T47D (cell line): ENCODE data around the gene JPH4.

Experiments
- DNase-seq, 2 experiments: peaks; one replicate each; pipeline versions ENCODE4 v3.0.0 to v3.0.0-alpha.2; 2011 to 2012; ENCODE audit warnings: low read depth in 1 of 2, low spot score in 1 of 2
- JUND ChIP-seq: IDR thresholded peaks from 2 replicates; pipeline ENCODE4 v1.6.1; 2012; ENCODE audit warnings: low read depth
- in situ Hi-C: cut with HindIII; loops from 2 replicates; pipeline ENCODE4 v1.10.0; 2016; ENCODE audit warnings: low sequenced_read_pairs, low pct_unique_long_range_greater_than_20kb

JPH4 gene

GRCh38 chr14:23578560-23579310 lies at the start of gene JPH4:
TSS of gene JPH4 (minus strand) at chr14:23578790. CDS start at chr14:23577453, 1,337 bp downstream.
- no peak for TF ChIP-seq JUND
- in situ Hi-C loops = no loop called here
- no peak for DNase-seq

- no peak for TF ChIP-seq JUND
- in situ Hi-C loops = no loop called here
- DNase-seq = no peak
Observed at GRCh38 chr14:23627961-23628360, 49.4 kb upstream of the JPH4 start.

GRCh38 chr14:23626946-23627345 lies 48.4 kb upstream of the JPH4 start:
- no peak for TF ChIP-seq JUND
- in situ Hi-C loops = no loop called here
- DNase-seq = no peak

- DNase-seq = no peak
- no peak for TF ChIP-seq JUND
- in situ Hi-C loops = no loop called here
Observed at GRCh38 chr14:23624830-23625404, 46.3 kb upstream of the JPH4 start.

DNA sequence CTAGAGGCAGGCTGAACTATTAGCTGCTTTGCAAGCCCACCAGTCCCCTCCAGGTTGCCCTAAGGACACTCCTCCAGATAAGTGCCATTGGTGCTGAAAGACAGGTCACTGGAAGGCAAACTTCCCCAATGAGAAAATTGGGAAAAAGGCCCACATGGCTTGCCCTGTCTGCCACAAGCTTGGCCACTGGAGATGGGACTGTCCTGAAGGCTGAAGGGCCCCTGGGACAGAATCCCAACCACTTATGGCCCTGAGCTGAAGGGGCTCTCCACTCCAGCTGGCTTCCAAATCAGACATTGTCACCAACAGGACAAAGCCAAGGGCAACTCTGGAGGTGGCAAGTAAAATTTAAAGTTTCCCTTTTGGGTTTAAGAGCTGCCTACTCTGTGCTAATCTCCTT lies 45.4 kb upstream of the JPH4 start:
- no peak for DNase-seq
- in situ Hi-C loops = no loop called here
- no peak for TF ChIP-seq JUND

GRCh38 chr14:23622990-23623389 lies 44.4 kb upstream of the JPH4 start:
- in situ Hi-C loops = no loop called here
- DNase-seq = no peak
- no peak for TF ChIP-seq JUND

DNA sequence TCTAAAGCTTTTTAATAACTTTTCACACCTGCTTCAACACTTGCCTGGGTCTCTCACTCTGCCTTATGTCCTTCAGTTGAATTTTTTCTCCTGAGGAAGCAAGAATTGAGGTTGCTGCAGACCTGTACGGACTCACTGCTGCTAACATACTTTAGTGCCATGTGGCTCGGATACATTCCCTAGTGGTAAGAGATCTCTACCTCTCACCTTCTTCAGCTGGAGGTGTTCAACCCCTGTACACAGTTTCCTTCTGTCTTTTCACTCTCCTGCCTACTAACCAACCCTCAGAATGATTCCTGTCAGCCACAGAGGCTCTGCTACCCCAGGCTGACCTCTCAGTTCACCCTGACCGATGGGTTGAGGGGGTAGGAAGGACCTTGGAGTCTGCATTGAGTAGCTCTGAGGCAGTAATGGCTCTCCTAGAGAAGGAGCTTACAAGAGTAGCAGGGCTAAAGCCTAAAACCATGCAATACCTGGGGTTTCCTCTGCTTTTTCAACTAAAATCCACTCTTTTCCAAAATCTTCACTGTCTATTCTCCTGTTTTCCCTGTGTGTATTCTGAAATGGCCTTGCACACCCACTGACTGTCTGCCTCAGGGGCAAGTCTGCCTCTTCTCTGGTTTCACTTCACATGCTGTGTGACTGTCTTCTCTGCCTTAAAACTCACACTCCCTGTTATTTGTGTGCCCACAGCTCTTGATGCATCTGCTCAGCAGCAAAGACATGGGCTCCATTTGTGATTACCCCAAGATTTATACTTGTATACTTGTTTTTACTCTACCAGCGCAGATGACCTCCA lies 43.5 kb upstream of the JPH4 start:
- no peak for DNase-seq
- in situ Hi-C loops = no loop called here
- no peak for TF ChIP-seq JUND

DNA sequence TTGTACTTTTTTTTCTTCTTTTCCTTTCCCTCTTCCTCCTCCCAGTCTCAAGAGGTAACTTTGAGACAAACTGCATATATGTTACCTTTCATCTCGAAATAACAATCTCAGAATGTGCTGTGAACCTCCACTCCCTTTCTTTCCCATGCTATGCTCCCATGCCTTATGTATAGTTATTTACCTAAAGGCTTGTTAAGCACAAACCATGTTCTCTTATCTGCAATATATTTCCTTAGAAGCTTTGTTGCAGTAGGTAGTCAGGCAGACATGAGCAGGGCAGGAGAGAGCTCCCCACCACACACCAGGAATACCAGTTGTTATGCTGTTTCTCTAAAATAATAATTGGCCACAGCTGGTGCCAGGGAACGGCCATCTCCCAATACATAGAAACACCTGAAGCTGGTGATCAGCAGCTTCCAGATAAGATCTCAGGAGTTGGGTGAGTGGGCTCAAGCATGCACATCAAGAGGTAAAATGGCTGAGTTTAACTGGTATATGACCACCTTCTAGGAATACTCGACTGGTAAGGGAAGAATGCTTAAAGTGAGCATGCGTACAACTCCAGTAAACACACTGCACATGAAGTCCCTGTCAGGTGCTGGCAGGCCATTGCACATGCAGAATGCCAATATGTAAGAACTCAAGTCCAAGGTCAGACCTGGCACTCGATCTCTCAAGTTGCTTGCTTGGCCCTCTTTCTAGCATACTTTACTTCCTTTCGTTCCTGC lies 42.8 kb upstream of the JPH4 start:
- no peak for TF ChIP-seq JUND
- in situ Hi-C loops = no loop called here
- DNase-seq = no peak

- in situ Hi-C loops = no loop called here
- no peak for TF ChIP-seq JUND
- no peak for DNase-seq
Observed at GRCh38 chr14:23620177-23620702, 41.6 kb upstream of the JPH4 start.

DNA sequence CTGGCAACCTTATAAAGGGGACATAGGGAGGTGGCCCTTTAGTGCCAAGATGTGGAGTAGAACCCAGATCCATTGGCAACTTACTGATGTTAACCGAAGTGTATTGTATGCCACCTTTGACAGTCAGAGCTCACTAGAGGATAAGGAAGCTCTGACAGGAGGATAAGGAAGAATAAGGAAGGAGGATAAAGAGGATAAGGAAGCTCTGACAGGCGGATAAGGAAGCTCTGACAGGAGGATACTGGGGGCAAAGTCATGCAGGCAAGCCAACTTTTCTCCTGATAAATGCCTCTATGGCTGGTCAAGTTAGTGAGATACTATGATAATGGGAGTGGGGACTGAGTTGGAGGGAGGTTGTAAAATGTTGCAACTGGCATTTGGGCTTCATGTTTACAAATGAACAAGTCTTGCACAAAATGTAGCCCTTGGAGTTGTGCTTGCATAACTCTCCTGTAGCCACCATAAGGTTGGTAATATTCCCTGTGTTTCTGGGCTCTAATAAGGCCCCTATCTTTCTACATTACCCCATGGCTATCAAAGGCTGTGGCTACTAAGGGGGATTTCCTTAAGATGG lies 39.9 kb upstream of the JPH4 start:
- TF ChIP-seq JUND = no peak
- in situ Hi-C loops = no loop called here
- no peak for DNase-seq

DNA sequence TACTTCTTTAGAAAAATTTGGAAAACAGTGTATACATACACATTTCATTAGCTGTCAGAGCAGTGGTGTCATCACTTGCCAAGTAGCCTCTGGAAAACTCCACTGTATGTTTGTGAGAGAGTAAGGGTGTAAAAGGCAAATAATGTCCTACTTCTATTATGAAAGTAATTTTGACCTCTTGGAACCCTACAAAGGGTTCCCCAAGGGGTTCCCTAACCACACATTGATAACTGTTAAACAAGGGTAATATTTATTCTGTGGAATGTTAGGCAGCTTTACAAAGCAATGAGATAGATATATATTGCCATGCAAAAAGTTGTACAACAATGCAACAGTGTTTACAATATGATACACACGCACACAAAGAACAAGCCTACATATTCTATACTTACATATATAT lies 38.9 kb upstream of the JPH4 start:
- no peak for DNase-seq
- TF ChIP-seq JUND = no peak
- in situ Hi-C loops = no loop called here

GRCh38 chr14:23615856-23616255 lies 37.3 kb upstream of the JPH4 start:
- no peak for DNase-seq
- no peak for TF ChIP-seq JUND
- in situ Hi-C loops = no loop called here

DNA sequence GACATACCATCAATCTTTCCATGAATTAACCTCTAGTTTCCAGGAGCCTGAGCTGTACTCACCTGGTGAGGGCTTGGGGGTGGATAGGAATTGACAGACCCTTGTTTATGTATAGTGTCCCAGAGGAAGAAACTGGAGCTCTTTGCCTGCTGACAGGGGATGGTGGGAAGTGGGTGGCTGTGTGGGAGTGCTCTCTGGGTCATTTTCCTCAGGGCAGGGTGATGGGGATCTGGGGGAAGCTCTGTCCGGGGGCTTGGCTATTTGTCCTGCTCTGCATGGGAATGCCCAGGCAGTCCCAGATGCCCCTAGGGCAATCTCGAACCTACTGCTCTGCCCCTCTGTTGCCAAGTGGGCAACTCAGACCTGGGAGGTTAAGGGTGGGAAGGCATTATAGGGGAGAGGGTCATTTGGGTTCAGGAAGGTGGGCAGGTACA lies 35.8 kb upstream of the JPH4 start:
- TF ChIP-seq JUND = no peak
- no peak for DNase-seq
- in situ Hi-C loops = no loop called here
